ENCODE measurements around the gene LGMN. TPM values are rescaled to one million over a fixed set of nuclear protein-coding genes. Genes with fewer than 3 reads are reported as not detected.

The LGMN gene
- total and polyA plus RNA-seq, 9 of the 15 experiments (the other 6 are each of a cell fraction or from before 2014, with no cell fraction given): 0.05 to 1.4 (median 0.43) TPM; not detected in 2

- no peak for TF ChIP-seq ZBTB40 (IDR thresholded peaks at IDR 0.05)
- TF ChIP-seq ZBTB40 (CRISPR knock-in tag; IDR thresholded peaks at IDR 0.05): no peak
- no peak for TF ChIP-seq ZNF512 (tag; IDR thresholded peaks at IDR 0.05)
- no peak for TF ChIP-seq FOS (IDR thresholded peaks at IDR 0.05; ENCODE audit: extremely low read depth, insufficient read length)
- TF ChIP-seq ZNF586 (CRISPR knock-in tag; conservative IDR thresholded peaks at IDR 0.05): no peak
- no peak for TF ChIP-seq HMGXB4 (CRISPR knock-in tag; IDR thresholded peaks at IDR 0.05)
- no peak for TF ChIP-seq THAP7 (CRISPR knock-in tag; IDR thresholded peaks at IDR 0.05)
- TF ChIP-seq CREB5 (CRISPR knock-in tag; IDR thresholded peaks at IDR 0.05): no peak
- no peak for TF ChIP-seq ERF (CRISPR knock-in tag; IDR thresholded peaks at IDR 0.05)
- TF ChIP-seq NFATC3 (IDR thresholded peaks at IDR 0.05): no peak
- no peak for TF ChIP-seq NFIX (CRISPR knock-in tag; IDR thresholded peaks at IDR 0.05; ENCODE audit: low read depth)
- no peak for TF ChIP-seq POLR3G (IDR thresholded peaks at IDR 0.05; ENCODE audit: extremely low read depth, insufficient read length, insufficient replicate concordance)
These were observed 45.5 kb upstream of the LGMN start, which contains the start of gene GOLGA5 (continued) for GRCh38 chr14:92793709-92794546.
